AG09319 (cell line): Measurements from ENCODE around the gene TSPAN5.

Experiments
- DNase-seq: peaks from one replicate; pipeline ENCODE4 v3.0.0-alpha.2; 2010; ENCODE audit warnings: low read depth; ENCODE audit errors: extremely low read depth
- TF ChIP-seq, protein P1 (sequence below): IDR thresholded peaks from 2 replicates; pipeline ENCODE4 v1.5.1; 2011; ENCODE audit warnings: low read depth, mild to moderate bottlenecking, inconsistent platforms, low read length, moderate library complexity

Gene TSPAN5

DNA sequence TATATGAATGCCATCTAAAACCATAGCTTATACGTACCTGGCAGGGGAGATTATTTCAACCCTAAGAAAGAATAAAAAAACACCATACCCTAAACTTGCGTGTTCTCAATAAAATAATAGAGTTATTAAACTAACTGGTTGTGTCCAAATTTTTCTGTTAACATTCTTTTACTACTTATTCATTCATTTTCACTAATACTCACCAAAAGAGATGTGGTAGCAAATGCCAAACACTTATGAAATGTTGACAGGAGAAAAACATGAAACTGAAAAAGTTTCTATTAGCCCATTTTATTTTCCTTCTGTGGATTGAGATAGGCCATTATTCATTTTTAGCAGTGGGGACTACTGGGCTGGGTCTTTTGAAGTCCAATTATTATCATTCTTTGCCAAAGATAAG, 102.0 kb downstream of the TSPAN5 start:
- TF ChIP-seq, protein P1, sequence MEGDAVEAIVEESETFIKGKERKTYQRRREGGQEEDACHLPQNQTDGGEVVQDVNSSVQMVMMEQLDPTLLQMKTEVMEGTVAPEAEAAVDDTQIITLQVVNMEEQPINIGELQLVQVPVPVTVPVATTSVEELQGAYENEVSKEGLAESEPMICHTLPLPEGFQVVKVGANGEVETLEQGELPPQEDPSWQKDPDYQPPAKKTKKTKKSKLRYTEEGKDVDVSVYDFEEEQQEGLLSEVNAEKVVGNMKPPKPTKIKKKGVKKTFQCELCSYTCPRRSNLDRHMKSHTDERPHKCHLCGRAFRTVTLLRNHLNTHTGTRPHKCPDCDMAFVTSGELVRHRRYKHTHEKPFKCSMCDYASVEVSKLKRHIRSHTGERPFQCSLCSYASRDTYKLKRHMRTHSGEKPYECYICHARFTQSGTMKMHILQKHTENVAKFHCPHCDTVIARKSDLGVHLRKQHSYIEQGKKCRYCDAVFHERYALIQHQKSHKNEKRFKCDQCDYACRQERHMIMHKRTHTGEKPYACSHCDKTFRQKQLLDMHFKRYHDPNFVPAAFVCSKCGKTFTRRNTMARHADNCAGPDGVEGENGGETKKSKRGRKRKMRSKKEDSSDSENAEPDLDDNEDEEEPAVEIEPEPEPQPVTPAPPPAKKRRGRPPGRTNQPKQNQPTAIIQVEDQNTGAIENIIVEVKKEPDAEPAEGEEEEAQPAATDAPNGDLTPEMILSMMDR = no peak
- no peak for DNase-seq

DNA sequence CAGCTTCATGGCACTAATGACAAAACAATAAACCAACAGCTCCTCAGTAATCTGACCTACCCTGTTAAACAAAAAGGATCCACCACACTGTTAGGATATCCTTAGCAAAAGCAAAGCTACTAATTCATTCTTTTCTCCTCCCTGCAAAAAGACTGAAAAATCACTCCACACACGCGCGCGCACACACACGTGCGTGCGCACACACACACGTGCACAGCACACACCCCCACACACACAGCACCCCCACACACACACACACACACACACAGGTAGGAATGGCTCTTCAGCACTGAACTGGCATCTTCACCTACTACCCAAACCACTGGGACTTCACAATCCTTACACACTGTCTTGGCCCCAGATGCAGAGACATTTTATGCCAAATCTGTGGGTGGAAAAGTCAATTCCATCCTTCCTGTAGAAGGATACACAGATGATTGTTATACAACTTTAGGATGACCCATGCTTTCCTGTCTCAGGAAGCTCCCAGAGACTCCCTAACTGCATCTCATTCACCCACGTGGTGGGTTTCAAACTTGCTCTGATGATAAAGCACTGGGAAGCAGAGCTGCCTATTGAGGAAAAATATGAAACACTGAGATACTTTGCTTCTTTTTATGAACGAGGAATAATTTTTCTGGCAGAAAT, 102.5 kb downstream of the TSPAN5 start:
- no peak for DNase-seq
- TF ChIP-seq, protein P1 = no peak

DNA sequence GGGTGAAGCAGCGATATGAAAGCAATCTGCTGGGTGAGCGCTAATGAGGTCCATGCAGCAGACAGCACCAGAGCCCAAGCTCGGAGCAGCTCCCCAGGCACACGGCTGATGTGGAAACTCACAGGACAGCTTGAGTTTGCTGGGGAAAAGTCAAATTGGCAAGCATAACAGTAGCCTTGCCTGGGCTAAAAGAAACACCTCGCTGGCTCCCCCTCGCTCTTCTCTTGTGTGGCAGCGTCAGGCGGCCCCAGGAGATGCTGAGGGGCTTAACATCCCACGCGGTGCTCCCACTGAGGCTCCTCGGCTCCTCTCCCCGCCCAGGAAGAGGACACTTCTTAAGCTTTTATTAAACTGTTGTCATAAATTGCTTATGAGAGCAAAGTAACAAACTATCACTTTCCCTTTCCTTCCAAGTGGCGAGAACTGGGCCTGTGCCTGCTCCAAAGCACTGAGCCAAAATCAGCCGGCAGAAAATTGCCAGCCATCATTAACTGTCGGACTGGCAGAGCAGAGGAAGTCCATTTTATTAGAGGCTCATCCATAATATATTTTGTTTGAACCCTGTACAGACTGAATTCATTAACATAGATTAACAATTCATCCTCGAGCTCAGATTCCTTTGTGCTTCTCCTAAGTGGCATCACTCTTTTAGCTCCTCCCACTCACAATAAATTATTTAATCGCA, 111.4 kb downstream of the TSPAN5 start:
- TF ChIP-seq, protein P1 = peak; percentile 35
- DNase-seq = peak; percentile 44

DNA sequence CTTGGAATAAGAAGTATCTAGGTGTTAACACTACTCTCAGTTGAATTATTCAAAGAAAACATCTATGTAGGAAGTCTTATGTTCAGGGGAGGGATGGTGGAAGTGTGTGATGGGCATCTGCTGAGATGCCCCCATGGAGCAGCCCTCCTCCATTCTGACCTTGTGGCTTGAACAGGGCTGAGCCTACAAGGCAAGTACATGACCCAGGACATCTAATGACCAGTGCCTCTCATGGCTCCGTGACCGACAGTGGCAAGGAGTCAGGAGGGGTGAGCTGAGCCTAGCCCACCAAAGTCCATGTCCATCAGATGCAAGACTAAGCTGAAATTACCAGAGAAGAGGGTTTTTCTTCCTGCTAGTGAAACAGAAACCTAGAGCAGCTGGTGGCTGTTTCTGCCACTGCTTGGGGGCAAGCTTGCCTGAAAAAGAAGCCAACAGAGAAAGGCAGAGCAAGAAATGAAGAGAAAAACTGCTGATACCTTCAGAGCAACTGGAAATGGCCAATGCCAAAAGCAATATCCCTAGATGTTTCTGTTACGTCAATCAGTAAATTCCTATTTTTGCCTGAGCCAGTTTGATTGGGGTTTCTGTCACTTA, 113.5 kb downstream of the TSPAN5 start:
- DNase-seq = no peak
- TF ChIP-seq, protein P1 = no peak

DNA sequence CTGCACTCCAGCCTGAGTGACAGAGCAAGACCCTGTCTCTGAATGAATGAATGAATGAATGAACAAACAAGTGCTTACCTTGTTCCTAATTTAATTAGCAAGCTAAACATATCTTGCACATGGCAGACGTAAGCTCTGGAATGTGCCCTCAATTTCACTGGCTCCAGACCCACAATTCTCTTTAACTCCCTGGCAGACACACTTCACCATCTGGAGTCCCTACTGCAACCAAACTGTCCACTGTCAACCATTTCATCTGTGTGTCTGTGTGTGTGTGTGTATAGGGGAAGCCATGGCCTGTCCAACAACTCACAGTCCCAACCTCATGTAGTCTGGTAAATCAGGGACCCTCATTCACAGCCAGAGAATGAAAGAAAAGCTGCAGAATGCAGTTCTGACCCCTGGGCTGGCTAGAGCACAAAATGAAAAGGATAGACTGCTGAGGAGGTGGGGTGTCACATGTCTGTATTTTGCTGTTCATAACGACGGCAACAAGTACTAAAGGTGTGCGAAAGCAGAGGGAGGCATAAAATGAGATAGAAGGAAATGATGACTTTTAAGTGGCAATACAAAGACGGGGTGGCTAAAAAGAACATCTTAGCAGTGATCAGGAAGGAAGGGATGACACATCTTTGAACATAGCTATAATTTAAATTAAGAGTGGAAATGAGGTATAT, 114.1 kb downstream of the TSPAN5 start:
- DNase-seq = no peak
- TF ChIP-seq, protein P1 = no peak

DNA sequence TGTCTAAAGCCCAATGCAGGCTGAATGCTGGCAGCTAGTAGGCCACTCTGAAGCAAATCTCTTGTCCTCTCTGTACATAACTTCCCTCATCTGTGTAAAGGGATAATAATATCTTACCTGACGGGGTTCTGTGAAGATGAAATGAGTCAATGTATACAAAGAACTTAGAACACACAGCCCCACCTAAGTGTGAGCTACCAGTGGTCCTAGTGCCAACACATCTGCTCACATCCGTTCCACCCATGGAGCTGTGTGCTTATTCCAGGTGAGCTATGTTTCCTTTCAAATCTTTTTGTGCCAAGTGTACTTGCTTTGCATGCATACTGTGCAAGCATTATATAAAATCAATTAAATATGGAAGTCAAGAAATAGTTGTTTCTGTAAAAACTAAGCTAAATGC, 116.4 kb downstream of the TSPAN5 start:
- TF ChIP-seq, protein P1 = no peak
- no peak for DNase-seq

DNA sequence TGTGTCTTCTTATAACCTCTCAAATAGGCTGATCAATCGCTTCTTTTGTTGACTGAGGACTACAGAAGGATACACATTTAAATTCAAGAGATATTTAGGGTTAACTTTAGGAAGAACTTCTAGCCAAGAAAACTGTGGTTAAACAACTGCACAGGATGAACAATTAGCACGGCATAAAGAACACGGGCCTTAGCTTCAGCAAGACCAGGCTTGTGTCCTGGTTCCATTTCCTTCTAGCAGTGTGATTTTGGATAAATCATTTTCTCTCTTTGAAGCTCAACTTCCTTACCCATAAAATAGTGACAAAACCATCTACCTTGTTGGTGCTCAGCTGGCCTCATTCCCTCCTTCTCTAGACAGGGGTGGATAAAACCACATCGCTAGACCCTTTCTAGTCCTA, 117.6 kb downstream of the TSPAN5 start:
- TF ChIP-seq, protein P1 = no peak
- no peak for DNase-seq
